Adrenal gland (tissue), 12 donors: ENCODE measurements around the gene FYN. TPM values are rescaled to one million over a fixed set of nuclear protein-coding genes. Genes with fewer than 3 reads are reported as not detected.

Experiments
- DNase-seq, 7 donors: peaks; one replicate each; pipeline ENCODE4 v3.0.0-alpha.2; 2019 to 2020
- H3K27ac ChIP-seq, 5 donors: fragments of 200-600 bp; sonication (generic) in 4 of 5; 1 replicate in 3 of 5; 2 replicates in 2 of 5; pipeline versions ENCODE4 v1.5.1 to v1.8.0; 2016 to 2020; ENCODE audit warnings: mild to moderate bottlenecking in 1 of 5
- H3K27me3 ChIP-seq: fragments of 200-600 bp; 2 replicates; pipeline ENCODE4 v1.8.0; 2021
- H3K36me3 ChIP-seq, 2 donors: fragments of 200-600 bp; replicated peaks in 1 of 2; 1 replicate in 1 of 2; 2 replicates in 1 of 2; pipeline versions ENCODE4 v1.5.1 to v1.8.0; 2018 to 2022
- H3K4me1 ChIP-seq, 2 donors: fragments of 200-600 bp; replicated peaks in 1 of 2; 1 replicate in 1 of 2; 2 replicates in 1 of 2; pipeline versions ENCODE4 v1.5.1 to v1.8.0; 2018 to 2021
- H3K4me3 ChIP-seq, 4 donors: fragments of 200-600 bp; sonication (generic) in 3 of 4; one replicate each; pipeline ENCODE4 v1.5.1; 2016 to 2018
- H3K9me3 ChIP-seq, 3 donors: fragments of 200-600 bp; sonication (generic) in 1 of 3; replicated peaks in 1 of 3; 1 replicate in 2 of 3; 2 replicates in 1 of 3; pipeline versions ENCODE4 v1.5.1 to v1.8.0; 2016 to 2021
- CTCF ChIP-seq, 6 experiments: fragments of 450-650 bp in 4 of 6; fragments of 200-600 bp in 2 of 6; sonication (generic) in 1 of 6; IDR thresholded peaks; 1 replicate in 5 of 6; 2 replicates in 1 of 6; pipeline versions ENCODE4 v1.5.1 to v1.8.0; 2016 to 2021; ENCODE audit warnings: antibody characterized with exemption in 6 of 6, mild to moderate bottlenecking in 2 of 6, moderate library complexity in 1 of 6
- POLR2A ChIP-seq, 2 donors: fragments of 450-650 bp; IDR thresholded peaks; one replicate each; pipeline ENCODE4 v1.6.1; 2017; ENCODE audit warnings: antibody characterized with exemption in 2 of 2, mild to moderate bottlenecking in 2 of 2, moderate library complexity in 1 of 2
- WGBS, 4 donors: extraction: QIAGEN DNeasy Blood & Tissue Kit in 2 of 4; methylation state at CpG; one replicate each; pipeline versions ENCODE4 v1.1.5 to v1.1.7; 2013 to 2017; 5-methylcytosine and 5-hydroxymethylcytosine counted together
- intact Hi-C, 2 donors: fragments of 100-400 bp; cut with DNase I; formaldehyde crosslinking; loops; one replicate each; pipeline versions ENCODE4 v1.14.1 to v1.15.0; 2022 to 2023
- polyA plus RNA-seq, 3 donors: library from polyadenylated mRNA; stranded (reverse); fragments of 200-250 nt in 2 of 3; fragments of 350-450 nt in 1 of 3; fragmentation: Illumina TruSeq in 1 of 3; extraction: RNeasy Lipid Tissue Mini Kit (QIAGEN cat#74804) in 1 of 3; gene quantifications; one replicate each; pipeline ENCODE4 v1.2.3, GENCODE V29; 2013 to 2014
- total RNA-seq, 9 donors: library from RNA; depleted of rRNA in 4 of 9; stranded (reverse); fragments of >200 nt in 4 of 9; fragments of 120-200 nt in 1 of 9; fragmentation: NEBNext Ultra II Directional in 1 of 9; extraction: Animal tissue kit (Norgen Biotek cat#: 25700) in 1 of 9; gene quantifications; one replicate each; pipeline versions ENCODE4 v1.1.0 to v1.2.4, GENCODE V29; 2013 to 2023
- donor health status: healthy with polysubstance abuse.
- donor health status: Bipolar disorder and iron deficiency.
- donor health status: DM: yes; HTN: yes; CAD: no.
- donor health status: DM: no; HTN: no; CAD: no.
- donor health status: DM: no; HTN: no; CAD: no.
- donor health status: DM: yes; HTN: yes; CAD: no.

FYN gene
- total and polyA plus RNA-seq, 12 donors, result 10.7 to 36.5 (median 19.8) TPM

DNA sequence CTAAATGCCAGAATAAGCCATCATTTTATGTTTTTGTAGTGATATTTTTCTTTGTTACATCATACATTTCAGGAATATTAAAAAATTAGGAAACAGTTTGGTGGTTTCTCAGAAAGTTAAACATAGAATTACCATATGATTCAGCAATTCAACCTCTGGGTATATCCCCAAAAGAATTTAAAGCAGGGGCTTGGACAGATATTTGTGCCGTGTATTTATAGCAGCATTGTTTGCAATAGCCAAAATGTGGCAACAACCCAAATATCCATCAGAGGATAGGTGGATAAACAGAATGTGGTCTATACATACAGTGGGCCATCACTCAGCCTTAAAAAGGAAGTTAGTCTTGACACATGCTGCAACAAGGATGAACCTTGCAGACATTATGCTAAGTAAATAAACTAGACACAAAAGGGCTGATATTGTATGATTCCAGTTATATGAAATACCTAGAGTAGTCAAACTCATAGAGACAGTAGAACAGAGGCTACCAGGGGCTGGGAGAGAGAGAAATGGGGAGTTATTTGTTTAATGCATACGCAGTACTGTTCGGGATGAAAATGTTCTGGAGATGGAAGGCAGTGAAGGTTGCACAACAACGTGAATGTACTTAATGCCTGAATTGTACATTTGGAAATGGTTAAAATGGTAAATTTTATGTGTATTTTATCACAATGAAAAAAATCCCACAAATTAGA lies 248.7 kb downstream of the FYN start:
- Histone ChIP-seq H3K4me1 (no peaks in the 10 kb centered on the region), H3K9me3 (peaks cover 0 to 5% (median 0%) of the 10 kb centered on the region in 3 donors), H3K27ac (no peak overlapping the region), H3K4me3 (no peak overlapping the region), H3K27me3 (no peaks in the 10 kb centered on the region), H3K36me3 (no peaks in the 10 kb centered on the region)
- 83 to 87% (median 86%) methylated on average over 4 of the region's 4 CpGs for WGBS, 4 donors
- TF ChIP-seq CTCF (IDR thresholded peaks at IDR 0.05) (no peak), POLR2A (IDR thresholded peaks at IDR 0.05) (no peak)
- intact Hi-C loops, result no loop called here
- no peak for DNase-seq

GRCh38 chr6:111623046-111623718 lies 250.1 kb downstream of the FYN start:
- 71 to 90% (median 75%) methylated on average over 6 to 9 of the region's 9 CpGs for WGBS, 4 donors
- no peak for TF ChIP-seq CTCF (IDR thresholded peaks at IDR 0.05)
- no peak for TF ChIP-seq POLR2A (IDR thresholded peaks at IDR 0.05)

GRCh38 chr6:111620169-111620568 lies 253.1 kb downstream of the FYN start:
- DNase-seq, result peak in 1 of 7 donors; percentile 29

More at GRCh38 chr6:111623046-111623718, 250.1 kb downstream of the FYN start:
- intact Hi-C loops, result no loop called here
- Histone ChIP-seq H3K9me3 (no peaks in the 10 kb centered on the region), H3K27me3 (no peaks in the 10 kb centered on the region), H3K4me3 (no peak overlapping the region), H3K27ac (no peak overlapping the region), H3K4me1 (no peaks in the 10 kb centered on the region), H3K36me3 (no peaks in the 10 kb centered on the region)
- DNase-seq, result no peak

More at GRCh38 chr6:111620169-111620568, 253.1 kb downstream of the FYN start:
- Histone ChIP-seq H3K4me1 (no peaks in the 10 kb centered on the region), H3K36me3 (no peaks in the 10 kb centered on the region), H3K27me3 (no peaks in the 10 kb centered on the region), H3K4me3 (no peak overlapping the region), H3K27ac (no peak overlapping the region), H3K9me3 (no peaks in the 10 kb centered on the region)
- no peak for TF ChIP-seq CTCF (IDR thresholded peaks at IDR 0.05)
- TF ChIP-seq POLR2A (IDR thresholded peaks at IDR 0.05), result no peak
- intact Hi-C loops, result no loop called here
